ENCODE results near the gene SRSF1. TPM values are rescaled to one million over a fixed set of nuclear protein-coding genes. Genes with fewer than 3 reads are reported as not detected.
"Not testable (repeated sequence)": the region's sequence is repeated elsewhere in the genome, so short reads cannot be mapped to it uniquely, and the experiment has no call there.

The SRSF1 gene
- total RNA-seq, 2 experiments from 2014 or later, result 531 to 582 TPM

DNA sequence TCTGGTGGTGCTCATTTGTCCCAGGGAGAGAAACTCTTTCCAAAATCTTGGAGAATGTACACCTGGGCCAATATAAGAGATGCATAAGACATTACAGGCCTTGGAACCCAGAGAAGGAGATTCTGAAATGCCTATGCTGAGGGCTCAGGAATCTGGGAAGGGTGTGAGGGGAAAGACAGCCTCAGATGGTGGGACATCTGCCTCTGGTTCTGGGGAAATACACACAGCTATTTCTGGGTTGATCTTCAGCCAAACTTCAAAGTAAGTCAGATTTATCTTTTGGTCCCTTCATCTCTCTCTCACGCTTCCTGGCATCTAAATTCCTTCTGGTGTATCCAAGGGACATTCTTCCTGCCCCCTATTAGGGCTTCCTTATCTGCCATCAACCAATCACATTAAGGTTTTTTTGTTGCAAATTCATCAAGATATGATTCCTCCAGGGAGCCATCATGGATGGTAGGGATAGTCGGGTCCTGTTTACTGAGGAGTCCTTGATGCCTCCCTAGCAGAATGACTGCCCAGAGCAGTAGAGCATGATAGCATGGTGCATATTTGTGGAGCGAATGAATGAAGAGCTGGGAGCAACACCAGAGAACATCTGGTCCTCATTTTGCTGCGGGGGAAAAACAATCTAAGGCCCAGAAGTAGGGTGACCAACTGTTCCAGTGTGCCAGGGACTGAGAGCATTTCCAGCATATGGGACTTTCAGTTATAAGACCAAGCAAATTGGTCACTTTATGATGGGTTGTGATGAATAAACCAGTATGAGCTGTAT lies 40.5 kb upstream of the SRSF1 start:
- ChIA-PET CTCF (ENCODE audit: unreplicated experiment) (no interaction called here), POLR2A (interaction anchor here (0.6 kb wide), 1 partner anchor 818 kb away, joined by 4 read pairs; no protein-coding TSS in a partner anchor)
- no peaks in the 10 kb centered on the region for H4K20me1 ChIP-seq (ENCODE audit: insufficient read depth, low read length)
- no peaks in the 10 kb centered on the region for H3K4me1 ChIP-seq (ENCODE audit: insufficient read depth, low read length, poor library complexity, severe bottlenecking)
- no peaks in the 10 kb centered on the region for H3K9me2 ChIP-seq (ENCODE audit: insufficient read depth, low read length)
- TF ChIP-seq EZH2phosphoT487 (IDR thresholded peaks at IDR 0.05; ENCODE audit: borderline replicate concordance, low read depth, low read length), result no peak
- TF ChIP-seq, protein P1, sequence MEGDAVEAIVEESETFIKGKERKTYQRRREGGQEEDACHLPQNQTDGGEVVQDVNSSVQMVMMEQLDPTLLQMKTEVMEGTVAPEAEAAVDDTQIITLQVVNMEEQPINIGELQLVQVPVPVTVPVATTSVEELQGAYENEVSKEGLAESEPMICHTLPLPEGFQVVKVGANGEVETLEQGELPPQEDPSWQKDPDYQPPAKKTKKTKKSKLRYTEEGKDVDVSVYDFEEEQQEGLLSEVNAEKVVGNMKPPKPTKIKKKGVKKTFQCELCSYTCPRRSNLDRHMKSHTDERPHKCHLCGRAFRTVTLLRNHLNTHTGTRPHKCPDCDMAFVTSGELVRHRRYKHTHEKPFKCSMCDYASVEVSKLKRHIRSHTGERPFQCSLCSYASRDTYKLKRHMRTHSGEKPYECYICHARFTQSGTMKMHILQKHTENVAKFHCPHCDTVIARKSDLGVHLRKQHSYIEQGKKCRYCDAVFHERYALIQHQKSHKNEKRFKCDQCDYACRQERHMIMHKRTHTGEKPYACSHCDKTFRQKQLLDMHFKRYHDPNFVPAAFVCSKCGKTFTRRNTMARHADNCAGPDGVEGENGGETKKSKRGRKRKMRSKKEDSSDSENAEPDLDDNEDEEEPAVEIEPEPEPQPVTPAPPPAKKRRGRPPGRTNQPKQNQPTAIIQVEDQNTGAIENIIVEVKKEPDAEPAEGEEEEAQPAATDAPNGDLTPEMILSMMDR (conservative IDR thresholded peaks at IDR 0.05; ENCODE audit: low read length), result no peak
- no peaks in the 10 kb centered on the region for H3K36me3 ChIP-seq (ENCODE audit: insufficient read depth, low read length)
- H3K27ac ChIP-seq (ENCODE audit: low read depth, low read length, poor library complexity, severe bottlenecking), result no peak overlapping the region
- H3K4me2 ChIP-seq (ENCODE audit: low read length), result no peak overlapping the region
- H3K79me2 ChIP-seq (ENCODE audit: insufficient read depth, low read depth, low read length), result no peaks in the 10 kb centered on the region
- H3K4me3 ChIP-seq (ENCODE audit: low read depth, low read length, poor library complexity, severe bottlenecking), result no peak overlapping the region
- no peaks in the 10 kb centered on the region for H3K9me3 ChIP-seq (ENCODE audit: low read length)
- intact Hi-C loops (cut with micrococcal nuclease; ENCODE audit: unreplicated experiment), result no loop called here
- H2AFZ ChIP-seq (ENCODE audit: low read length), result no peak overlapping the region
- no peak for DNase-seq (ENCODE audit: low spot score)
- BruUV-seq (replicated peaks), result no TSS peak

DNA sequence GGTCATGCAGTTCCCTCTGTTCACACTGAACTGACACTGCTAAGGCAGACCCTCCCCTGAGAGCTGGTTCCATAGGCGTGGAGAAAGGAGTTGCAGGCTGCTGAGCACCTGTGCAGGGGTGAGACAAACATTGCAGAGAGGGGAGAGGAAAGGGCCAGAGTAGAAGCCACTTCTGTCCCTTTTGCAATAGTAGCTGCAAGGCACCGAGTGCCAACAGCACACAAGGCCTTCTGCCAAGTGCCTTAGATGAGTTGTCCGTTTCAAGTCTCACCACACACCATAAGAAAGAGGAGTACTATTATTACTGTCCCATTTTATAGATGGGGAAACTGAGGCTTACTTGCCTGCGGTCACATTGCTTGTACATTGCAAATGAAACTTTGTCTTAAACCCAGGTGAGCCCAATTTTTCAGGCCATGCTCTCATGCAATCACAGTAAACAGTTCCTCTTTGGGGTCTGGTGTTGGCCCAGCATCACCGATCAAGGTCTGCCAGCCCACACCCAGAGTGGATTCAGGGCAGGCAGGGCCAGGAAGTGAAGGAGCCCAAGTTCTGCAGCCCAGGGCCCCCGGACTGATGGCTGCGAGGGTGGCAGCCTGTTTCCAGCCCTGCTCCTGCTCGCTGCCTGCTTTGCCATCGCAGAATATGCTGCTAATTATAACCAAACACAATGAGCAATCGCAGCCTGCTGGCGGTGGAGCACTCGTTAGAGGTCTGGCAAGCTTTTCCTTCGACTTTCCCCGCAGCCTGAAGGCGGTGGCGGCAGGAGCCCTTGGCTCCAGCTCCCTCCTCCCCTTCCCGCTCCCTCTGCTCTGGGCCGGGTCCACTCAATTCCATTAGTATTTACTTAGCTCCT lies 39.4 kb upstream of the SRSF1 start:
- Histone ChIP-seq H3K4me2 (ENCODE audit: low read length) (no peak overlapping the region), H4K20me1 (ENCODE audit: insufficient read depth, low read length) (no peaks in the 10 kb centered on the region), H3K4me1 (ENCODE audit: insufficient read depth, low read length, poor library complexity, severe bottlenecking) (no peaks in the 10 kb centered on the region), H3K27ac (ENCODE audit: low read depth, low read length, poor library complexity, severe bottlenecking) (no peak overlapping the region), H3K9me3 (ENCODE audit: low read length) (no peaks in the 10 kb centered on the region), H2AFZ (ENCODE audit: low read length) (no peak overlapping the region), H3K79me2 (ENCODE audit: insufficient read depth, low read depth, low read length) (no peaks in the 10 kb centered on the region), H3K9me2 (ENCODE audit: insufficient read depth, low read length) (no peaks in the 10 kb centered on the region), H3K36me3 (ENCODE audit: insufficient read depth, low read length) (no peaks in the 10 kb centered on the region), H3K4me3 (ENCODE audit: low read depth, low read length, poor library complexity, severe bottlenecking) (no peak overlapping the region)
- ChIA-PET CTCF (ENCODE audit: unreplicated experiment) (no interaction called here), POLR2A (no interaction called here)
- no TSS peak for BruUV-seq (replicated peaks)
- TF ChIP-seq EZH2phosphoT487 (IDR thresholded peaks at IDR 0.05; ENCODE audit: borderline replicate concordance, low read depth, low read length), result no peak
- TF ChIP-seq, protein P1 (conservative IDR thresholded peaks at IDR 0.05; ENCODE audit: low read length), result no peak
- DNase-seq (ENCODE audit: low spot score), result no peak
- intact Hi-C loops (cut with micrococcal nuclease; ENCODE audit: unreplicated experiment), result no loop called here

DNA sequence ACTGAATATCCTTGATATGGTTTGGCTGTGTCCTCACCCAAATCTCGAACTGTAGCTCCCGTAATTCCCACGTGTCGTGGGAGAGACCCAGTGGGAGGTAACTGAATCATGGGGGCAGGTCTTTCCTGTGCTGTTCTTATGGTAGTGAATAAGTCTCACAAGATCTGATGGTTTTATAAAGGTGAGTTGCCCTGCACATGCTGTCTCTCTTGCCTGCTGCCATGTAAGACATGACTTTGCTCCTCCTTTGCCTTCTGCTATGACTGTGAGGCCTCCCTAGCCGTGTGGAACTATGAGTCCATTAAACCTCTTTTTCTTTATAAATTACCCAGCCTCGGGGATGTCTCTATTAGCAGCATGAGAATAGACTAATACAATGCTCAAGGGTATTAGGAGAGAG lies 37.2 kb upstream of the SRSF1 start:
- H2AFZ ChIP-seq (ENCODE audit: low read length); CTCF ChIA-PET (ENCODE audit: unreplicated experiment); H3K4me1 ChIP-seq (ENCODE audit: insufficient read depth, low read length, poor library complexity, severe bottlenecking); H3K79me2 ChIP-seq (ENCODE audit: insufficient read depth, low read depth, low read length); H3K27ac ChIP-seq (ENCODE audit: low read depth, low read length, poor library complexity, severe bottlenecking); intact Hi-C loops (cut with micrococcal nuclease; ENCODE audit: unreplicated experiment); H3K9me2 ChIP-seq (ENCODE audit: insufficient read depth, low read length); H3K4me2 ChIP-seq (ENCODE audit: low read length); BruUV-seq (replicated peaks); DNase-seq (ENCODE audit: low spot score); H3K36me3 ChIP-seq (ENCODE audit: insufficient read depth, low read length); H3K4me3 ChIP-seq (ENCODE audit: low read depth, low read length, poor library complexity, severe bottlenecking); H3K9me3 ChIP-seq (ENCODE audit: low read length); H4K20me1 ChIP-seq (ENCODE audit: insufficient read depth, low read length): not testable (repeated sequence)
- POLR2A ChIA-PET, result interaction anchor here (0.6 kb wide), 1 partner anchor 18 kb away, joined by 3 read pairs; no protein-coding TSS in a partner anchor
